Pulmonary artery endothelial cell (primary cell): ENCODE data around the gene ITFG1. TPM values are rescaled to one million over a fixed set of nuclear protein-coding genes. Genes with fewer than 3 reads are reported as not detected.

Experiments used
- DNase-seq: peaks from one replicate; pipeline ENCODE4 v3.0.0-alpha.2; 2011; ENCODE audit warnings: low read depth, low spot score
- total RNA-seq: library from RNA; depleted of rRNA; stranded (reverse); fragments of >200 nt; gene quantifications from 2 replicates; pipeline ENCODE4 v1.2.3, GENCODE V29; 2014

ITFG1 gene
- total RNA-seq, 1 donor from 2014 or later = 42.5 TPM

DNA sequence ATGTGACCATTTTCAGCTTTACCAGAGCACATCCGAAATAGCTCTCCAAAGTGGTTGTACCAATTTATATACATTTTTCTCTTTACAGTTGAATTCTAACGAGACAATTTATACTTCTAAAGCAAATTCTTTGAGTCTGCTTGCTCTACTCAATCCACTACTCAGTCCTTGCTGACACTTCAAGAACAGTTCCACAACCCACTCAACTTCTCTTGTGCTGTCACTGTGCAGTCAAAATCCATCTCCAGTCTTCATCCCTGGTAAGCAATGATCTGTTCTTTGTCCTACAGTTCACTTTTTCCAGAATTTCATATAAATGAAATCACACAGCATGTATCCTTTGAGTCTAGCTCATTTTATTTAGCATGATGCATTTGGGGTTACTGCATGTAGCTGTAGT, 347.7 kb downstream of the ITFG1 start:
- DNase-seq = no peak

- DNase-seq = no peak
These were observed 349.9 kb downstream of the ITFG1 start for GRCh38 chr16:47110939-47111338.

GRCh38 chr16:47109361-47109760, 351.5 kb downstream of the ITFG1 start:
- no peak for DNase-seq

Other genes starting within 250 kb of the ITFG1 start
- 48.3 and 62.4 TPM in 2 replicates for gene PHKB, start 268 bp upstream of the ITFG1 start, total RNA-seq